ENCODE results near the gene ADCY9.
"Not testable (repeated sequence)": the region's sequence is repeated elsewhere in the genome, so short reads cannot be mapped to it uniquely, and the experiment has no call there.

The ADCY9 gene

GRCh38 chr16:3983081-3983520 is 133.1 kb downstream of the ADCY9 start:
- in situ Hi-C loops (cut with MboI; ENCODE audit: low sequenced_read_pairs): no loop called here

DNA sequence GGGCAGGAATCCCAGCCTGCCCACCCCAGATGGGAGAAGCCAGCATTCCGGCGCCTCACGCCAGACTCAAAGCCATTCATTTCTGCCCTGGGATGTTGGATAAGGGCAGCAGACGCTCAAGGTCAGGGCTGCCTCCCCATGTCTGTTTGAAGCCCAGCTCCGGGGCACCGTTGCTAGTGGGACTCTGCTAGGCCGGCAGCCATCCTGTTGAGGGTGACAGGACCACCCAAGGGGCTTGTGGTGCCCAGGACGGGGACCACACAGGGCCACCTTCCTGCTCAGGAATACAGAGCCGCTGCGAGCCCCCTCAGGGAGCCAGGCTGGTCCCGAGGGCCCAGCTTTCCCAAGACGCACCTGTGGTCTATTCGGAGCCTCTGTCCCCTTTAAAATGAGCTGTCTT is 134.0 kb downstream of the ADCY9 start:
- in situ Hi-C loops (cut with MboI; ENCODE audit: low sequenced_read_pairs): no loop called here

DNA sequence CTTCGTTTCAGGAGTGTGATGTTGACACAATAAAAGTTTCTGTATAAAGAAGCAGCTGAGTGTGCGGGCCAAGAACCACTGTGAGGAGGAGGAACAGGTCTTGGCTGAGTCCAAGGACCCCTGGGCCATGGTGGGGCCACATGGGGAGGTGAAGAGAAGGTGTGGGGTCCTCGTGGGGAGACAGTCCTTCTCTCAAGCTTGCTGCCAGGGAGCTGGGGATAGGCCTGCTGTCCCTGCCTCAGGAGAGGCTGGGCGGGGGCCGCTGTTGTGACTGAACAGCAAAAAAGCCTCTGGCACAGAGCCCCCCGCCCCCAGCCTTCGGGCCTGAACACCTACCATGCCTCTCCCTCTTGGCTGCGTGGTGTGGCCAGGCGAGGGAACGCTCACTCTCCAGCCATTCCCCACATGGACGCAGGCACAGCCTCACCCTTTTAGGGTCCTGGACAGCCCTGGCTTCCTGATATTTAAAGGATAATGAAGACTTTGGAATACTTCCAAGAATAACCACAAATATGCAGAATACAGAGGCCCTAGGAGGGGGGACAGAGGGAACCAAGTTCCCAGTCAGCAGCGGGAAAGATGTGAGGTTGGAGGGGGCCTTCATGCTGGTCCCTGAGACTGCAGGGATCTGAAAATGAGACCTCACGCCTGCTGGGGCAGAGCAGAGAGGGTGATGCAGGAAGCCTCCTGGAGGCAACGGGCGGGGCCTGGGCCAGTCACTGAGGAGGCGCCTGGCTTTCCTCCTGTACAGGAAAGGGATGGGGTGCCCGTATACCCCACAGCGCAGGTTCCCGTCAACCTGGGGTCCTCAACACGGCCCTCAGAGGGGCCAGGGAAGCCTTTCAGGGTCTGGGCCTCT is 135.8 kb downstream of the ADCY9 start:
- in situ Hi-C loops (cut with MboI; ENCODE audit: low sequenced_read_pairs): no loop called here

DNA sequence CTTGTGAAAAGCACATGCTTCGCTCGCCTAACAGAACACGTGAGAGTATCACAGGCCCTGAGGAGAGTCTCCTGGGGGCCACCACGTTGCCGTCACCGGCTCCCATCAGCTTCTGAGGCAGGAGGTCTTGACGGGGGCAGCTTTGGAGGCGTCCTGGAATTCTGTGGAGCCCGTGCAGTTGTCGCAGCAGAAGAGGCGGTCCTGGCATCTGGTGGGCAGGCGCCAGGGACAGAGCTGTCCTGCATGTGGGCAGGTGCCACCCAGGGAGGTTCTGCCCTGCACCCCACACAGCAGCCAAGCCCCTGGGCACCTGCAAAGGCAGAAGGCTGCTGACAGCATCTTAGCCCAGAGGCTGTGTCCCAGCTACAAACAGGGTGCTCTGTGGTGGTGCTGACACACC is 136.7 kb downstream of the ADCY9 start:
- in situ Hi-C loops (cut with MboI; ENCODE audit: low sequenced_read_pairs): no loop called here

DNA sequence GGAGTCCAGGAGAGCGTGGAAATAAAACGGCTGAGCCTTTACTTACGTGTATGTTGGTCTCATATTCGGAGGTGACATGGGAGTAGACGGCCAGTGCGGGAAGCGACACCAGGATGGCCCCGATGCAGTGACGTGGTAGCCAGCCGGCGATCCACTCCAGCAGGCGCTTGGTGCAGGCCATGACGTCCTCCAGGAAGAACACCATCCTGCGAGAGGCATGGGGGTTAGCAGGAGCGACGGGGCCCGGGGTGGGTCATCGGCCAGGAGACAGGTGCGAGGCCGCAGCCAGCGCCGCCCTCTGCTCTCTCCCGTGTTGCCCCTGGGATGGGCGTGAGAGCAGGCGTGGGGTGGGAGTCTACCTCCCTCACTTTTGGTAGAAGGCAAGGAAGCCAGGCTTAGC is 137.2 kb downstream of the ADCY9 start:
- in situ Hi-C loops (cut with MboI; ENCODE audit: low sequenced_read_pairs): no loop called here

GRCh38 chr16:3977376-3977775 is 138.9 kb downstream of the ADCY9 start:
- in situ Hi-C loops (cut with MboI; ENCODE audit: low sequenced_read_pairs): no loop called here

- in situ Hi-C loops (cut with MboI; ENCODE audit: low sequenced_read_pairs): no loop called here
These were observed 141.5 kb downstream of the ADCY9 start for GRCh38 chr16:3974751-3975150.

DNA sequence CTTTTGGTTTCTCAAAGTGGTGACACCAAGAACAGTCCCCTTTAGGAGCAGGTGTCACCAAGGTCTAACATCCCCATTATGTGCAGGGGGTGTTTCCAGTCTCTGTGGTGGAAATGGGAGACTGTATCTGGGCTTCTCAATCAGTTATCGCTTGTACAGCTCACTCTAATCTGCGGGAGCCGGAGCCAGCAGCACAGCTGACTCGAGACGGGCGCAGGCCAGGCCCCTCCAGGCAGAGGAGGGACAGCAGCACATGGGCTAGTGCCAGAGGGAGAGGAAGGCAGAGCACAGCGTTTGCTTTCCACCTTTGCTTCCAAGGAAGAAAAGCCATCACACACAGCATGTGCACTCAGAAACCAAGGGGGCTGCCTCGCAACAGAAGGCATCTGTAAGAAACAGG is 144.5 kb downstream of the ADCY9 start:
- in situ Hi-C loops (cut with MboI; ENCODE audit: low sequenced_read_pairs): no loop called here

DNA sequence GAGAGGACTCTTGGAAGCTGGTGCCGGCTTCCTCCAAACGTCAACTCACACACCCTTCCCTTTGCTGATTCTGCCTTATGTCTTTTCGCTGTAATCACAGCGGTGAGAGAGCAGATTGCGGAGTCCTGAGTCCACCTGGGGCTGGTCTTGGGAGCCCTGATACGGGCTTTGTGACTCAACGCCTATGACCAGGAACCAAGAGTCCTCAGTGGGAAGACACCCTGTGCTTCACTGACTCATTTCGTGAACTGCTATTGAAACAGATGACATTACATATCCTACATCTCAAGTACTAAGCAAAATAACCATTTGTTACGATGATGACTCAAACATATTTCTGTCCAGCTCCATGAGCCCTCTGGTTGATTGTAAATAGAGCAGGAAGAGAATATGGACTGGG is 145.0 kb downstream of the ADCY9 start:
- in situ Hi-C loops (cut with MboI; ENCODE audit: low sequenced_read_pairs): no loop called here

- in situ Hi-C loops (cut with MboI; ENCODE audit: low sequenced_read_pairs): no loop called here
These were observed 147.7 kb downstream of the ADCY9 start for GRCh38 chr16:3968551-3968950.

- in situ Hi-C loops (cut with MboI; ENCODE audit: low sequenced_read_pairs): no loop called here
These were observed 149.6 kb downstream of the ADCY9 start for GRCh38 chr16:3966681-3967080.

- in situ Hi-C loops (cut with MboI; ENCODE audit: low sequenced_read_pairs): no loop called here
These were observed 150.3 kb downstream of the ADCY9 start for GRCh38 chr16:3965781-3966582.

DNA sequence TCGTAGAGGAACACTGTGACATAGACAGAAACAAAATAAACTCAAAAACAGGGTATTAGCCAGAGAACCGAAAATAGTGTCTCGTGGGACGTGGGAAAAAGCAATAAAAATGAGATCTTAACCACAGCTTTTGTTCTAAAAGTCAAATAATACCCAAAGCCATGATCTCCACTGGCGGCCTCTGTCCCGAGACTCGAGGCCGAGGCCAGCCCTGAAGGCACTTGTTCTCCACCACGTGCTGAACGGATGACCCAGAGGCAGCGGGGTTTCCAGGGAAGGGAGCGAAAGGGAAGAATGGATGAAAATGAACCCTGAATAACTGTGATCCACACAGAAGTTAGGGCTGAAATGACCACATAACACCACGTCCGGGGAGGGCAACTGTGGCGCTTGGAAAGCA is 150.9 kb downstream of the ADCY9 start:
- in situ Hi-C loops (cut with MboI; ENCODE audit: low sequenced_read_pairs): no loop called here

- in situ Hi-C loops (cut with MboI; ENCODE audit: low sequenced_read_pairs): no loop called here
These were observed 151.5 kb downstream of the ADCY9 start for GRCh38 chr16:3964686-3965290.

DNA sequence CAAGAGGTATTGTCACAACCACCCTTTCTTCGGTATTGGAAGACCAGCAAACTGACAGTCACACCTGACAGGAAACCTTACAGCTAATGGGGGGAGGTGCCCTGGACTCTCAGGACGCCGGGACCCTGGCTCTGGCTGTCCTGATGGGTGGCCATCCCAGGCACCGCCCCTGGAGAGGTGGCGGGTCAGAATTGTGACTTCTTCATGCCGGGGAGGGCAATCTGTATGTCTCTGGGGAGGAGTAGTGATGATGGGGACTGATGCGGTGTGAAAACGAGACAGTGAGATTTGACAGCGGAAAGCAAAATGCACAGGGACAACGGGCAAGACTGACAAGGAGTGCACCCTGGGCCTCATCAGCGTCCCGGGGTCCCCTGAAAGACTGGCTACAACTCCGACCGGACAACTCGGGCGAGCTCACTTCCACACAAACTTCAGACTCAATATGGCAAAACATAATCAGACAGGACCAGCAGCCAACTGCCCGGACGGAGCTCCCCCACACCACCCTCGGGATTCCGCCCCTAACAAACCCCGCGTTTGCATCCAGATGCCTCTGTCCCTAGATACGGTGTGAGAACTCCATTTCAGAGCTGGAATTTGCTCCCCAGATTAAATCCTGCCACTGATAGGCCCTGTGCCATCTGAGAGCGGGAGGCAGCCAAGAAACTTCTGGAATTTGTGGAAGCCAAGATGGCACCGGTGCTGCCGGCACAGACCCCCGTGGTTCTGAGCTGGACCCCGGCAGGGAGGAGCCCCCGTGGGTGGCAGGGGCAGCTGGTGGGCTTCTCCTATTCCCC is 152.2 kb downstream of the ADCY9 start:
- in situ Hi-C loops (cut with MboI; ENCODE audit: low sequenced_read_pairs): no loop called here

GRCh38 chr16:3963203-3963602 is 153.0 kb downstream of the ADCY9 start:
- in situ Hi-C loops (cut with MboI; ENCODE audit: low sequenced_read_pairs): no loop called here

DNA sequence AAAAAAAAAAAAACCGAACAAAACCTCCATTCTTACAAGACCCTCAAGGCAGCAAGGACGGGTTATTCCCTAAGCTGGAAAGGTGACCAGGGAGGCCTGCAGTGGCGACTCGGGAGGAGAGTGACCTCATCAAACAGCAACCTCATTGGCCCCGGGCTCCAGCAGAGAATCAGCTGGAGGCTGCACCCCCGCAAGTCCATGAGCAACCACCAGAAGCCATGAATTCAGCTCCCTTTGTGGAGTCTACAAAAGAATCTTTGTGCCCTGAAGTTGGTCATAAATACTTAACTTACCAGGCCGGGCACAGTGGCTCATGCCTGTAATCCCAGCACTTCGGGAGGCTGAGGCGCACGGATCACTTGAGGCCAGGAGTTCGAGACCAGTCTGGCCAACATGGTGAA is 154.8 kb downstream of the ADCY9 start:
- in situ Hi-C loops (cut with MboI; ENCODE audit: low sequenced_read_pairs): no loop called here

DNA sequence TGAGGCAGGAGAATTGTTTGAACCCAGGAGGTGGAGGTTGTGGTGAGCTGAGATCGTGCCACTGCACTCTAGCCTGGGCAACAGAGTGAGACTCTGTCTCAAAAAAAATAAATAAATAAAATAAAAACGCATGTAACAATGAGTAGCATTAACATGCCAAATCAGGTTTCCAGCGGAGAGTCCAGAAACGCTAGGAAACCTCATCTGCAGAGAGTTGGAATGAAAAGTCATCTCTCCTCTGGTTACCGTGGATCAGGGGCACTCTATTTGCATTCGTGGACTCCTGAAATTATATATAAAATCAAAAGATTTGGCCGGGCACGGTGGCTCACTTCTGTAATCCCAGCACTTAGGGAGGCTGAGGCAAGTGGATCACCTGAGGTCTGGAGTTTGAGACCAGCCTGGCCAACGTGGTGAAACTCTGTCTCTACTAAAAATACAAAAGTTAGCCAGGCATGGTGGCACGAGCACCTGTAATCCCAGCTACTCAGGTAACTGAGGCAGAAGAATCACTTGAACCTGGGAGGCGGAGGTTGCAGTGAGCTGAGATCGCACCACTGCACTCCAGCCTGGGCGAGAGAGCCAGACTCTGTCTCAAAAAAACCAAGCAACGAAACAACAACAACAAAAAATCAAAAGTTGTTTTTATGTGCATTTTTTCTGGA is 156.2 kb downstream of the ADCY9 start:
- in situ Hi-C loops (cut with MboI; ENCODE audit: low sequenced_read_pairs): not testable (repeated sequence)

GRCh38 chr16:3959148-3959547 is 157.1 kb downstream of the ADCY9 start:
- in situ Hi-C loops (cut with MboI; ENCODE audit: low sequenced_read_pairs): no loop called here

DNA sequence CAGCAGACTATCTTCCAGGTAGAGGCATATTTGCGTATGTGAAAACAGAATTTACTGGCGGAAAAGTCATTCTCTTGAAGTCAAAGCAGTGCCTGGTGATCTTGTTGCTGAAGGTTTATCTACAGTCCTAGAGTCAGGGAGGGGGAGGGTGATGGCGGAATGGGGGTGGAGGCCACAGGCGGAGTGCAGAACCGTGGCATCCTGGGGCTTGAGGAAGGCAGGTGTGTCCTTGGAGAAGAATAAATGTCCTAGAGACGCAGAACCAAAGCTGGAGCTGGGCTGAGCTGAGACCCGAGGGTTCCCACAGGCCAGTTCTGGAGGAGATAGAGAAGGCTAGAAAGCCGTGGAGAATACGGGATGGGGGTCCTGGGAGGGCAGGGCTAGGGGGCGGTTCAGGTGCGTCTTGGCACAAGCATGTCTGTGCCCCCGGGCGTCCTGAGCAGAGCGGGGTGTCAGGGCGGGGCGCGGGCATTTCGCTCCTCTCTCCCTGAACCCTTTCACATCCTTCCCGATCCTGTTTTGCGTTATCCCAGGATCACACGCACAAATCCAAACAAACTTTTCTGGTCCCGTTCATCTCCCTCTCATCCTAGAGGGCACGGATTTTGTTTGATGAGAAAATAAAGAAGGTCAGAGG is 158.8 kb downstream of the ADCY9 start:
- in situ Hi-C loops (cut with MboI; ENCODE audit: low sequenced_read_pairs): no loop called here

Measured in HL-60/S4 treated with phorbol 12-myristate 13-acetate at 8.2 ng/mL for 4 days and 3 days (cell line).